HK-2 (cell line): ENCODE measurements around the gene STRIP1.
A peak's percentile ranks its signal among the peaks of the same experiment; 100 is the strongest.

Experiments
- DNase-seq: peaks from one replicate; pipeline ENCODE4 v3.0.0-alpha.2; 2018; ENCODE audit not compliant: unreplicated experiment

The STRIP1 gene

DNA sequence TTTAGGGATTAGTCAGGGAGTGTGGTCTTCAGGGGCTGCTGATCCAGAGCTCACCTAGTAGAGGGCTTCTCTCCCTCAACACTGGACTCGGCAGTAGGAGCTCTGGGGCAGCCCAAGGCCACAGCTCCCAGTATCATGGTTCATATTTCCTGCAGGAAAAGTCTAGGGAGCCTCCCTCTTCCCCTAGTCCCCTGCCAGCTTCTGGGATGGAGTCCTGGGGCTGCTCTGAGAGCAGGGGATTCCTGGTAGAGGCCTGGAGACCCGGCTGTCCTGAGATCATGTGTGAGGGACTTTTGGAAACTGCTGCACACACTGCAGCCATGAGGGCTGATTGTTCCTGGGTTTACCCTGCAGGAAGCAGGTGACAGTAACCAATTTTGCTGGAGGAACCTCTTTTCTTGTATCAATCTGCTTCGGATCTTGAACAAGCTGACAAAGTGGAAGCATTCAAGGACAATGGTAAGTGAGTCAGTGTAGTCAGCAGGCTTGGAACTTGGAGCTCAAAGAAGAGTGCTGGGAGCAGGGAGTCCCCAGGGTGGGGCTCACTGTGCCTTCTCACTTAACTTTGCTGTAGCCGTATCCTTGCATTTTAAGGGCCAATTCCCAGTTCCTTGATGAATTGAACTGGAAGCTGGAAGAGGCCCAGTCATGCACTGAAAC, 16.3 kb downstream of the STRIP1 start:
- no peak for DNase-seq

DNA sequence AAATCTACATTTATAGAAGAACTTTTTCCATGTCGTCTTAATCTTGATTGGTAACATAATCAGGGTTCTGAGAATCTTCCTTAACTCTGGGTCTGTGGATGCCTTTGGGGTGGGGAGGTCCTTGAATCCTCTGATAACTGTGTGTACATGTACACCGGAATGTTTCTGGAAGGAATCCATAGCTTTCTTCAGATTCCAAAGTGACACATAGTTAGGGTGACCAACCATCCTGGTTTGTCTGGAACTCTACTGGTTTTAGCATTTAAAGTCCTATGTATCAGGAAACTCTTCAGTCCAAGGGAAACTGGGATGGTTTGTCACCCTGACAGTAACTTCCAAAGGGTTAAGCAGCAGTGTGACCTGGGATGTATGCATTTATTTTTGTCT, 16.8 kb downstream of the STRIP1 start:
- no peak for DNase-seq

DNA sequence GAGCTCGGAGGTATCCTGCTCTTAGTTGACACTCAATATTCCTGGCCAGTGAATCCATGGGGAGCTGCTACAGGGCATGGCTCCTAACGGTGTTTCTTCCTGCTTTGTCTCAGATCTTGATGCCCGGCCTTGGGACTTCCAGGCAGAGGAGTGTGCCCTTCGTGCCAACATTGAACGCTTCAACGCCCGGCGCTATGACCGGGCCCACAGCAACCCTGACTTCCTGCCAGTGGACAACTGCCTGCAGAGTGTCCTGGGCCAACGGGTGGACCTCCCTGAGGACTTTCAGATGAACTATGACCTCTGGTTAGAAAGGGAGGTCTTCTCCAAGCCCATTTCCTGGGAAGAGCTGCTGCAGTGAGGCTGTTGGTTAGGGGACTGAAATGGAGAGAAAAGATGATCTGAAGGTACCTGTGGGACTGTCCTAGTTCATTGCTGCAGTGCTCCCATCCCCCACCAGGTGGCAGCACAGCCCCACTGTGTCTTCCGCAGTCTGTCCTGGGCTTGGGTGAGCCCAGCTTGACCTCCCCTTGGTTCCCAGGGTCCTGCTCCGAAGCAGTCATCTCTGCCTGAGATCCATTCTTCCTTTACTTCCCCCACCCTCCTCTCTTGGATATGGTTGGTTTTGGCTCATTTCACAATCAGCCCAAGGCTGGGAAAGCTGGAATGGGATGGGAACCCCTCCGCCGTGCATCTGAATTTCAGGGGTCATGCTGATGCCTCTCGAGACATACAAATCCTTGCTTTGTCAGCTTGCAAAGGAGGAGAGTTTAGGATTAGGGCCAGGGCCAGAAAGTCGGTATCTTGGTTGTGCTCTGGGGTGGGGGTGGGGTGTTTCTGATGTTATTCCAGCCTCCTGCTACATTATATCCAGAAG, 19.4 kb downstream of the STRIP1 start:
- DNase-seq, result peak; percentile 73

DNA sequence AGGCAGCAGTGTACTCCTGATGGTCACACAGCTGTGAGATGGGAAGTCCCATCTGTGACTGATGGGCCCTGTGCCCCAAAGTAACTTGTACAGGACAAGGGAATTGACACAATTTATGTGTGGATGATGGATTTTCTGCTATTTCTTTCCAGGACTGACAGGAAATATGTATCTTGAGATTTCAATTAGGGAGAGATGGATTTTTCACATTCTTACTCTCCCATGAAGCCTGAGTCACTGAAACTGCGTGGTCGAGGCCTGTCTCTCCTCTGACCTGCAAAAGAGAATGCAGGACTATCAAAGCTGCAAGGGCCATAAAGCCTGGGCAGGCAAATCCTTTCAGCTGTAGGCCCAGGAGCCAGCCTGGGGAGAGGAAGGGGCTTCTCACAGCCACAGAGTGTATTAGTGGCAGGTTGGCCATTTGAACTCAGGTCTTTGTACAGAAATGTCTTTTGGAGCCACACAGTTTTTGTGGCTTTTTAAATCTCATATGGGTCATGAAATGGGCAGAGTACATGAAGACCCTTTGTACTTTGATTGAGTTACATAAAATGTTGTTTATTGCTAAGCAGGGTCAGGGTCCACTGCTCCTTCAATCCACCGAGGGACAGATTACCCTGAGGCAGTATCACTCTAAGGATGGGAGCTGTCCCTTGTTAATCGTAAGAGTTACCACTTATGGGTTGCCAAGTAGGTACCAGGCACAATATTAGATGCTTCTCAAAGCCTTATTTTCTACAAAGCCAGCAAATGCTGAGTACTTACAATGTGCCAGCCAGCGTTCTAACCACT, 21.3 kb downstream of the STRIP1 start:
- no peak for DNase-seq

DNA sequence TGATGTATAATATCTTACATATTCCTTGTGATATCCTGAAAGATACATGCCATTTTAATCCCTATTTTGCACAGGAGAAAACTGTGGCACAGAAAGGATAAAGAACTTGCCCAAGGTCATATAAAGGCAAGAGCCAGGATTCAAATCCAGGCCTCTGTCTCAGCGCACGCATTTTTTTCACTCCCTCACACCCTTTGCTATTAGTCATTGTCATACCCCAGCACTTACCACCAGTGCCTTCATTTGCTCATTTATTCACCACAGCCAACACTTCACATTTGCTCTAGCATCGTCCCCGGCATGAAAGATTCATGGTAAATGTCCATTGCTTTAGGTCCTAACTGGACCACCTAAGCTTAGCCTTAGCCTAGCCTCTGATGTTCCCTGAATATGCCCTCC, 21.9 kb downstream of the STRIP1 start:
- no peak for DNase-seq

DNA sequence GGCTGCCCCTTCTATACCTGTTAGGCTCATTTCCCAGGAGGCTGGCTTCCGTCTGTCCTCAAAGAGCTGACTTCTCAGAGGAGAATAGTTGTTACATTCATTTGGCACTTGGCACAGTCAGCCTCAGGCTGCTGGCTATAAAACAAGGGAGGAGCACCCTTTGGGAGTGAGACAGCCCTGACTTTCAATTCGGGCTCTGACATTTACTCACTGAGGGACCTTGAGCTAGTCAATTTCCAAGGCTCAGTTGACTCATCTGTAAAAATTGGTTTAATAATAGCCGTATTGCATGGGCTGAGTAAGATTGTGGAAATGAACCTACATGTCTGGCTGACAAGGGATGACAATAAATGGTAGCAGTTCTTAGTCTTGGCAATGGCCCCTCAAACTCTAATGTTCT, 22.4 kb downstream of the STRIP1 start:
- DNase-seq, result no peak

DNA sequence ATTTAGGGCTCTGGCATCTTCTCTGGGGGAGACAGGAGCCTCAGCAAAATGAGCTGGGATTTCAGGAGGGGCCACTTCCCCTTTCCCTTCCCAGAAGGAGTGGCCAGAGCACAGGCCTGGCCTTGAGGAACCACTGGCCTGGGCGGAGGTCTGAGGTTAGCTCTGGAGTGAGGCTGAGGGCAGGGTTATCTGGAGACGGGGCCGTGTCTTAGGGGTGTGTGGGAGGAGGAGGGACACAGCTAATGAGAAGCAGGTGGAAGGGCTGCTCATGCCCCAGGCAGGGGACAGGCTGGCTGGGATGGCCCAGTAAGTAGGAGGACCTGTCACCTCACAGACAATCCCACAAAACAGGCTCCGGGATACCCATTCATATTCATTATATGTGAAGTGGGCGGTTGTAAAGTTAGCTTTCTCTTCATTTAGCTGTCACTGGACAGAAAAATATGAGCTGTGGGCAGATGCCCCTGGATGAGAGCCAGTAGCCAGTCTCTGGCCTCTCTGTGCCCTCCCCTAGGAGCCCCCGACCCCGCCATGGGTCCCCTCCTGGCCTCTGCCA, 23.6 kb downstream of the STRIP1 start:
- DNase-seq, result no peak

DNA sequence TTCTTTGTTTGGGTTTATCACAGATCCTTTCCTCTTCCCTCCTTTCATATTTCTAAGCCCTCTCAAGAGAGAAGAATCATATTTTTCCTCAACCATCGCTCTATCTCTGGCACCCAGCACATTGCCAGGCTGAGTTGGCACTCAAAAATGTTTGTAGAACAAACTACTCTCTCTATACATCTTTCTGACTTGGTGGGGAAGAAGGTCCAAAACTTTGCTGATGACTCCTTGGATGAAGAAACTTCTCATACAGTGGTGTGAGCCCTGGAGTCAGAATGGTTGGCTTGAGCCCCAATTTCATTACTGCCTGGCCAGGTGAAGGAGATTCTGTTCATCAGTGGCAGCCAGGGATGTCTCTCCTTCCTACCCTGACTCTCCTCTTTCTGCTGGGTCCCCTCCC, 24.2 kb downstream of the STRIP1 start:
- no peak for DNase-seq

DNA sequence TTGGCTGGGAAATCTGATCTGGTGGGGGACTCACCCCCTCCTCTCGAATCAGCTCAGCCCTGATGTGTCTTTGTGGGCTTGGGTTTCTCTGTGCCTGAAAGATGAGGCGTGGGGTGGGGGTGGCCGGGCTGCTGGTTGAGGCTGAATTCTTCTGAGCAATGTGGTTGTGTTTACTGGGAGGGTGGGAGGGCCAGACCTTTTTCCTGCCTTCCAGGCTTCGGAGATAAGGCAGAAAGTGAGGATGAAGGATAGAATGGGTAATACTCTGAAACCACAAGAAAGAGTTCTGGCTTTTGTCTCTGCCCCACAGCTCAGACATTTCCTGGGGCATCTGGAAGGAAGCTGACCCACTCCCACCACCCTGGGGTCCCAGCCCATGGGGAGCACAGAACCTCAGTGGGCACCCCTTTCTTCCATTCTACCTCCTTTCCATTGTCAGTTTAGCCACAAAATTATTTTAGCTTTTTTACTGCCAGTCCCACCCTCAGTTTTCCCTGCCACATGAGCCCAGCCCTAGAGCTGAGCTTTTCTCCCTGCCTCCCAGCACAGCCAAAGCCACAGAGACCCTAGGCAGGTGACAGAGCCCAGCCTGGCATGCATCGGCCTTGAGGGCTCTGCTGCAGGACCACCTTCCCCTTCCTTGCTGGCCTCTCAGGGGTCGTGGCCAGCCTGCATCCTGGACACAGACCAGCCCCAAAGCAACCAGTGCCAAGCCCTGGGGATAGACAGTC, 24.9 kb downstream of the STRIP1 start:
- DNase-seq, result no peak

DNA sequence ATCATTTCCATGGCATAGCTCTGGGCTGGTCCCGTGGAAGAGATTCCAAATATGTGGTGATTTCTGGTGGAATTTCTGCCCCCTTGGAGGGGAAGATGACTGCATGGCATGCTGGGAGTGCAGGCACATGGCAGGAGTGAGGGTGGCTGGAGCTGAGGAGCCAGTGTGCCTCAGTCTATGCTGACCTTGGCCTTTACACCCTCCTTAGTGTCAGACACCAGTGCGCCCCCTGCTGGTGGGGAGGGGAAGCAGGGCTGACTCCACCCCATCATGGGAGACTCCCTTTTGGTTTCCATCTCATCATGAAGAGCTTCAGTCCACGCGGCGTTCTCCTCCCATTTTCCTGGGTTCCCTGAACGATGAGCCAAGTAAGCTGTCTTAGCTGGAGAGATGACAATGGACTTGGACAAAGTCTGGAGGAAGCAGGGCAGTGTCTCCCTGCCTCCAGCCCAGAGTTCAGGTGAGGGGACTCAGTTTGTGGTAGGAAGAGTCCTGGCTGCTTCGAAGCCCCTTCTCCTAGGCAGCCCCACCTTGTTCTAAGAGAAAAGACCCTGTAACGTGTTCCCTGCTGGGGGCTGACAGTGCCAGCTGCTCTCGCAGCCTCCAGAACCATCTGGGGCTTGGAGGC, 25.7 kb downstream of the STRIP1 start:
- DNase-seq, result peak; percentile 37

DNA sequence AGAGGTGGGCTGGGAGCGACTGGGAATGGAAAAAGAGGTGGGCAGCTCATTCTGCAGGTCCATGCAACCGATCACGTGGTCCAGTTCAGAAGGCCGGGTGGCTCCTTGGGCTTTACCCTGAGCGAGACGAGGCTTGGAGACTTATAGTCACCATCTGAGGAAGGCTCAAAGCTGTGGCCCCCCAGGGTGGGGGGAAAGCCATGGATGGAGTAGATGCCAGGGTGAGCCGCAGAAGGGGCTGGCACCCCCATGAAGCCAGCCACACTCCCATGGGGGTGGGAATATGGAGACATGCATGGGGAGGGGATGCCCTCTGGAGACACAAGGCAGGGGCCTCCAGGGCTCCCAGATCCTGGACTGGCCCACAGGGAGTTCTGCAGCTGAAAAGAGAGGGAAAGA, 26.2 kb downstream of the STRIP1 start:
- no peak for DNase-seq

DNA sequence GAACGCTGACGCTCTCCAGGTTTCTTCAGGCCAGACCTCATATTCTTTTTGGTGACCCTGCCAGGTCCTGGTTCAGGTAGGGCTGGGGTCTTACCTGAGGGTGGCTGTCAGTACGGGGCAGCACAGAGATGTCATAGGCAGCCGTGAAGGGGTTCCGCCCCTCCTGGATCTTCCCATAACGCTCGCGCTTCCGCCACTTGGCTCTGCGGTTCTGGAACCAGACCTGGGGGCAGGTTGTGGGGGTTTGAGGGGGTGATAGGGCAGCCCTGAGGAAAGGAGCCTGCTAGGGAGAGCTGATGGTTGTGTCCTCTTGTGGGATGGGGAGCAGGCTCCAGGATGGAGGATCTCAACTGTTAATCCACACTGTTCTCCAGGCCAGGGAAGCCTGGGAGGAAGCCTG, 26.9 kb downstream of the STRIP1 start:
- no peak for DNase-seq

DNA sequence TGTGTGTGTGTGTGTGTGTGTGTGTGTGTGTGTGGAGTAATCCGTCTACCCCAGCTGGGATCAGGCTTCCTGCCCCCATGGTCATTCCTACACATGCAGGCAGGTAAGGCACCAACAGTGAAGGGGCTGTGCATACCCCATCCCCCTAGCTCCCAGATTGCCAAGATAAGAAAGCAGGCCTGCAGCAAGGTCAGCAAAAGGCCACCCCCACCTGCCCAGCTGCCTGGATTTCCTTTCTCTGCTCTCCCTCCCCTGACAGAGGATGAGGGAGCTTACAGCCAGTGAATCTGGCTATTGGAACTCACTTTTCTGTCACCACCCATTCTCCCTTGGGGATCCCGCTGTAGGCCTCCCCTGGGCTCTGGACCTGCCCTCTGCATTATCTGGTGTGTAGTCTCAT, 28.2 kb downstream of the STRIP1 start:
- no peak for DNase-seq

DNA sequence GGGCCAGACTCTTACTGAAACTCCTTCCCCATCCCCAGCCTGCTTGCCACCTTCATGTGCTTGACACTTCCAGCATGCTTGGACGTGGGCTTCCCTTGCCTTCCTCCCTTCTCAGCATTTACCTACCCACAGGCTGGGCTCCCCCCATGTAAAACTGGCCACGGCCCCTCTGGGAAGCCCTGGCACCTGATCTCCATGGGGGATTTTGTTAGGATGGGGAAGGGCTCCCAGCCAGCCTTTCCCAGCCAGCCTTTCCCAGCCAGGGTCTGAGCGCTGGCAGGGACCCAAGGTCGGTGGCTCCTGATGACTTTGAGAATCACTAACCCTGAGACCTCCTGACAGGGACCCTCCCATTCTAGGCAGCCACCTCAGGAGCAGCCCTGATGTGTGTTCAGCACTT, 29.4 kb downstream of the STRIP1 start:
- no peak for DNase-seq

DNA sequence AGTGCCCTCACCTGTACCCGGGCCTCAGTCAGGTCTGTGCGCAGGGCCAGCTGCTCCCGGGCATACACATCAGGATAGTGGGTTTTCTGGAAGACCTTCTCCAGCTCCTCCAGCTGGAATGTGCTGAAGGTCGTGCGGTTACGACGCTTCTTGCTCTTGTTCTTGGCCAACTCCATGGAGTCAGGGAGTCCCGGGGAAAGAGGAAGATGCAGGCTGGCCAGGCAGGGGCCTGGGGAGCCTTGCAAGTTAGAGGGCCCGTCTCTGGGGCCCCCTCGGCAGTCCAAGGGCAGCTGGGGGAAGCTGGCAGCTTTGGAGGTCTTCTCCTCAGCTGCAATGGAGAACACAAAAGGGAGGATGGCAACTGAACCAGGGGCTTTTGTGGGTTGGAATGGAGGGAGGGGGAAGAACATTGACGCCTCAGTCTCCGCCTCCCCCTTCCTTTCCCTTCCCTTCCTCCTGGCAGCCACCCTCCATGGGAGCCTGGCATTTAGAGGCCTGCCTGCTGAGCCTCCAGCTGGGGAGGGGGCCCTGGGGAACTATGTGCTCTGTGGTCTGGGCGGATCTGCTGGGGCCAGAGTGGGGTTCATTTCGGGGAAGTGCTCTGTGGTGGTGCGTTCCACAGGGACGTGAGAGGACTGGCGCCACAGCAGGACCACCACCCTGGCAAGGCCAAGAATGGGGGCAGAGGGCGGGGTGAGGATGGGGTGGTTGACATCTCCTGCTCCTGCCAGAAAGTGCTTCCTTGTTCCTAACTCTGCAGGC, 30.3 kb downstream of the STRIP1 start:
- no peak for DNase-seq

DNA sequence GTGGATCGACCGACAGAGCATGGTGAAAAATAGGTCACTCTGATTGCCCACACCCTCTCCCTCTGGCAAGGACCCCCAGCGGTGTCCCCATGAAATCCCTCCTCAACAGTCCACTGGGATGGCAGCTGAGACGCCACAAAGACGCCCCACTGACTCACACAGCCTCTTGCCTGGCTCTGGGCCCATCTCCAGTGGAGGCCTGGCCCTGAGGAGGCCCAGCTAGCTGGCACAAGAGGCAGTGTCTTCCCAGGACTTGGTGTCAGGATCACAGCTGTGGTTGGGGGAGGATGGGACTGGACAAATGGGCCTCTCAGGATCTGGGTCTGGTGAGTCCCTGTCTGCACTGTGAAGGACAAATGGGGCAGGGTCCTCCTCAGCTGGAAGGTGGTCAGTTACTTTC, 31.4 kb downstream of the STRIP1 start:
- no peak for DNase-seq

DNA sequence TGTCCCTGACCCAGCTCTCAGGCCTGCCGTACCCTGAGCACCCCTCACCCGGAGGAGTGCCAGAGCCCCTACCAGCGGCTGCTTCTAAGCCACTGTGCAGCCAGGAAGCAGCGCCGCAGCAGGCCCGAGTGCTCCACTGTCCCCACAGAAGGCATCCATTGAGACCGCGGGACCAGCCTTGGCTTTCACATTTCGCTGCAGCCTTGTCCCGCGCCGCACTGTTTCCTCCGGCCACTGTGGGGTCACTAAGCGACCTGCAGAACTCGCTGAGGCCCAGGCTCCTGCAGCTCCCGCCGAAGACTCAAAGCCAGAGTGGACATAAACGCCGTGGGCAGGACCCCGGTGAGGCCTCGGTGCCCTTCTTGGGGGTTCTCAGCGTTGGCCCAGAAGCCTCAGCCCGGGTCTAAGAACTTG, 33.1 kb downstream of the STRIP1 start:
- no peak for DNase-seq

DNA sequence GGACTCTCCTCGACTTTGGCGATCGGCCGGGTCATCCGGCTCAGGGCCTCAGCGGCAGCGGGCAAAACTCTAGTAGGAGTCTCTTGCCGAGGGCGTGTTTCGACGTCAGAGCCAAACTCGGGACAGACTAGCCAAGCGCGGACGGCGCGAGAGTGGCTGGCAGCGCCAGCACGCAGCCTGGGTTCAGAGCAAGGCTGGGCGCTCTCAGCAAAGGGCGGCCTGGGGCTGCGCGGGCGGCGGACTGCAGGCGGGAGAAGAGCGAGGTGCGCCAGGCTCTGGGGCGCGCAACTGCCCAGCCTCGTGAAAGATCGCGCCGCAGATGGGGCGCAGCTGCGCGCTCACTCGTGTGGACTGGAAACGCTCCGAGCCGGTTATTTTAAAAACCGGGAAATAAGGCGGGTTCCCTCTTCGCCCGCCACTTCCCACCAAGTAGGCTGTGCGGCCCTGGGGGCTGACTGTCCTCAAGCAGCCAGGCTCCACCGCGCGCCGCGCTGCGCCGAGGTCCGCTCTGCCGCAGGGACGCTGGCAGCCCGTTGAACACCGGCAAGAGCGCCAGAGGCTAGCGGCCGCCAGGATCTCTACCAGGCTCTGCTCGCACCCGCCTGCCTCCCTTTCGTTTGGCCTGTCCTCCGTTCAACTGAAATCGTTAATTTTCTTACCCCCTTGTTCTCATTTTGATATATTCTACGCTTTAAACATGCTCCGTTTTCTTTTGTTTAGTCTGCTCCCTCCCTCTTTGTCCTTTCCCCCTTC, 33.6 kb downstream of the STRIP1 start:
- no peak for DNase-seq

DNA sequence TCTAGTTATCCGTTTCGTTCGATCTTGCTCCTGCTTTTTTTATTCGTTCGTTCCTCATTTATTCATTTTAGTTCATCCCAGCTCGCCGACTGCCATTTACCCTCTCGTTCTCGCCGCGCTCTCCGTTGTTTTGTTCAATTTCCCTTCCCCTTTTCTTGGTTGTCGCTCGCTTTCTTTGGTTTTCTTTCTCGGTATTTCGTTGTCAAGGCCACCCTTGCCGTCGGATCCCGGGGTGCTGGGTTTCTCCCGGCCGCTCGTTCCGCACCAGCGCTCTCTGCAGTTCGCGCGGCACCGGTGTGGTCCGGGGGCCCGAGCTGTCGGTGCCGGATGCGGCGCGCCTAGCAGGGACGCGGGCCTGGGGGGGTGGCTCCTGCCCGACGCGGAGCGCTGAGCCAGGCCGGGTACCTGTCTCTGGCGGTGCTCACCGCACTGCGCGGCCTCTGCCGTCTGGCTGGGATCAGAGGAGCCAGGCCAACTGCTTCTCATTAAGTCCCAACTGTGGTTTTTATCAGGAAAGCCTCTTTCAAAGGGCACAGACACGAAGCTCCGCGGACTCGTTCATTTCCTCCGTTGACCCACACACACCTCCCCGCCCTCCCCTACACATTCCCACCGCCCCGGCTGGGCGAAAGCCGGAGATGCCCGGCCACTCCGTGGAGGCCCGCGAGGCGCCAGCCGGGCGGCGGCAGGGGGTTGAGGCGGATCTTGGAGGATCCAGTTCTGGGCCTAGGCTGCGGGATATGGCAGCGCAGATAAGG, 34.4 kb downstream of the STRIP1 start:
- no peak for DNase-seq
